SU-DHL-6 (cell line): ENCODE data around the gene FMN1.

ENCODE experiments used
- EZH2phosphoT487 ChIP-seq: fragments of 200-600 bp; sonication (generic), shearing (Covaris generic); conservative IDR thresholded peaks from 2 replicates; pipeline ENCODE4 v1.6.1; 2018; ENCODE audit warnings: mild to moderate bottlenecking, antibody characterized with exemption, low read length, moderate library complexity, mixed read lengths
- TF ChIP-seq, protein P1 (sequence below): fragments of 200-600 bp; sonication (generic); IDR thresholded peaks from one replicate; pipeline ENCODE4 v1.5.1; 2017; ENCODE audit warnings: antibody characterized with exemption, mild to moderate bottlenecking, low read length, moderate library complexity; ENCODE audit not compliant: insufficient read depth, poor library complexity, severe bottlenecking

DNA sequence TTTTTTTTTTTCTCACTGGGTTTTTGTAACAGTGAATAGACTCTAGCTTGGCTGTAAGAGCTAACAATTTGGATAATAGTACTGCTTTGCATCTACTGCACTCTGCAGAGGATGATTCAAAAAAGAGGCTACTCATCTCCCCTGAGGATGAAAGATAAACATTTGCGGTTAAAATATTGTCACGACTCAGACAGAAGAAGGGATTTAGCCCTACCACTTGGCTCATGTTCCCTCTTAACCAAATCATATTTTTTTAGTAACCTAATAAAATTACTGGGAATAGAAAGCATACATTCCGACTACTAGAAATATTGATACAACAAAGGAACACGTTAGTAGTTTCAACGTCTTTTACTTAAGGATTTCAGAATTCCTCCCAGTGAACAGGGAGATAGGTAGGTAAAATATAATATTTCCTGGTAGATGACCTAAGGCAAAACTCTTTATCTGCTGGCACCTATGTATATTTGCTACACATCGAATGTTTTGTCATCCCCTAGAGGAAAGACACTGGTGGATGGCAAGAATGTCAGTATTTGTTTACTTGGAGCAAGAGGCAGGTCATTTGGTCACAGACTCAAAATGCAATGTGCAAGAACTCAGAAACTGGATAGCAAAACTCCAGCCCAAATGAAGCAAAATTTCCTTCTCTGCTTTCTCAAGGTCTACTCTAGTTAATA lies 365.9 kb downstream of the FMN1 start:
- TF ChIP-seq, protein P1, sequence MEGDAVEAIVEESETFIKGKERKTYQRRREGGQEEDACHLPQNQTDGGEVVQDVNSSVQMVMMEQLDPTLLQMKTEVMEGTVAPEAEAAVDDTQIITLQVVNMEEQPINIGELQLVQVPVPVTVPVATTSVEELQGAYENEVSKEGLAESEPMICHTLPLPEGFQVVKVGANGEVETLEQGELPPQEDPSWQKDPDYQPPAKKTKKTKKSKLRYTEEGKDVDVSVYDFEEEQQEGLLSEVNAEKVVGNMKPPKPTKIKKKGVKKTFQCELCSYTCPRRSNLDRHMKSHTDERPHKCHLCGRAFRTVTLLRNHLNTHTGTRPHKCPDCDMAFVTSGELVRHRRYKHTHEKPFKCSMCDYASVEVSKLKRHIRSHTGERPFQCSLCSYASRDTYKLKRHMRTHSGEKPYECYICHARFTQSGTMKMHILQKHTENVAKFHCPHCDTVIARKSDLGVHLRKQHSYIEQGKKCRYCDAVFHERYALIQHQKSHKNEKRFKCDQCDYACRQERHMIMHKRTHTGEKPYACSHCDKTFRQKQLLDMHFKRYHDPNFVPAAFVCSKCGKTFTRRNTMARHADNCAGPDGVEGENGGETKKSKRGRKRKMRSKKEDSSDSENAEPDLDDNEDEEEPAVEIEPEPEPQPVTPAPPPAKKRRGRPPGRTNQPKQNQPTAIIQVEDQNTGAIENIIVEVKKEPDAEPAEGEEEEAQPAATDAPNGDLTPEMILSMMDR, result no peak
- TF ChIP-seq EZH2phosphoT487, result no peak
